Trophoblast cell (in vitro differentiated cells and primary cell): ENCODE data around the gene ACOT12.

ENCODE experiments used
- DNase-seq, 2 donors: peaks; one replicate each; pipeline ENCODE4 v3.0.0-alpha.2; 2016
- H2AFZ ChIP-seq: 2 replicates; pipeline ENCODE4 v1.6.1; 2013; ENCODE audit warnings: low read length, moderate library complexity, mild to moderate bottlenecking; ENCODE audit not compliant: insufficient read depth, poor library complexity
- H2AK5ac ChIP-seq: 2 replicates; pipeline ENCODE4 v1.6.1; 2013; ENCODE audit warnings: mild to moderate bottlenecking, low read length
- H2BK120ac ChIP-seq: 2 replicates; pipeline ENCODE4 v1.6.1; 2013; ENCODE audit warnings: low read length, mild to moderate bottlenecking, moderate library complexity; ENCODE audit not compliant: insufficient read depth, poor library complexity
- H2BK12ac ChIP-seq: 2 replicates; pipeline ENCODE4 v1.6.1; 2013; ENCODE audit warnings: mild to moderate bottlenecking, low read length, moderate library complexity
- H2BK5ac ChIP-seq: 2 replicates; pipeline ENCODE4 v1.6.1; 2013; ENCODE audit warnings: low read length, low read depth, moderate library complexity, mild to moderate bottlenecking; ENCODE audit not compliant: poor library complexity
- H3K14ac ChIP-seq: 2 replicates; pipeline ENCODE4 v1.6.1; 2013; ENCODE audit warnings: mild to moderate bottlenecking, low read length
- H3K18ac ChIP-seq: 2 replicates; pipeline ENCODE4 v1.6.1; 2013; ENCODE audit warnings: mild to moderate bottlenecking, low read length
- H3K23ac ChIP-seq: 2 replicates; pipeline ENCODE4 v1.6.1; 2013; ENCODE audit warnings: low read length
- H3K27ac ChIP-seq: 2 replicates; pipeline ENCODE4 v1.5.1; 2013; ENCODE audit warnings: low read depth, mild to moderate bottlenecking, inconsistent platforms, low read length, moderate library complexity
- H3K27me3 ChIP-seq: 2 replicates; pipeline ENCODE4 v1.6.1; 2013; ENCODE audit warnings: inconsistent platforms, mild to moderate bottlenecking, low read length, moderate library complexity; ENCODE audit not compliant: insufficient read depth
- H3K36me3 ChIP-seq, 2 experiments: 1 replicate in 1 of 2; 2 replicates in 1 of 2; pipeline ENCODE4 v1.6.1; 2013; ENCODE audit warnings: low read length in 2 of 2, mild to moderate bottlenecking in 2 of 2, moderate library complexity in 1 of 2; ENCODE audit not compliant: insufficient read depth in 2 of 2, control insufficient read depth in 1 of 2
- H3K4ac ChIP-seq: 2 replicates; pipeline ENCODE4 v1.6.1; 2013; ENCODE audit warnings: low read depth, mild to moderate bottlenecking, low read length, moderate library complexity
- H3K4me1 ChIP-seq, 2 experiments: 1 replicate in 1 of 2; 2 replicates in 1 of 2; pipeline ENCODE4 v1.6.1; 2013; ENCODE audit warnings: low read length in 2 of 2, mild to moderate bottlenecking in 2 of 2, moderate library complexity in 1 of 2; ENCODE audit not compliant: insufficient read depth in 2 of 2, control insufficient read depth in 1 of 2
- H3K4me2 ChIP-seq: 2 replicates; pipeline ENCODE4 v1.6.1; 2013; ENCODE audit warnings: inconsistent platforms, mild to moderate bottlenecking, low read length, moderate library complexity
- H3K4me3 ChIP-seq: 2 replicates; pipeline ENCODE4 v1.5.1; 2013; ENCODE audit warnings: mild to moderate bottlenecking, low read depth, low read length, inconsistent platforms
- H3K79me1 ChIP-seq: one replicate; pipeline ENCODE4 v1.6.1; 2013; ENCODE audit warnings: low read length
- H3K79me2 ChIP-seq: 2 replicates; pipeline ENCODE4 v1.6.1; 2013; ENCODE audit warnings: low read length, mild to moderate bottlenecking; ENCODE audit not compliant: control insufficient read depth, insufficient read depth, poor library complexity
- H3K9ac ChIP-seq: 2 replicates; pipeline ENCODE4 v1.6.1; 2013; ENCODE audit warnings: mild to moderate bottlenecking, low read length
- H3K9me3 ChIP-seq: 2 replicates; pipeline ENCODE4 v1.6.1; 2013; ENCODE audit warnings: low read depth, mild to moderate bottlenecking, control low read depth, inconsistent platforms, low read length; ENCODE audit not compliant: insufficient read depth
- H4K12ac ChIP-seq: 2 replicates; pipeline ENCODE4 v1.6.1; 2013; ENCODE audit warnings: low read depth, mild to moderate bottlenecking, low read length, moderate library complexity
- H4K8ac ChIP-seq: 2 replicates; pipeline ENCODE4 v1.6.1; 2013; ENCODE audit warnings: low read depth, mild to moderate bottlenecking, low read length, moderate library complexity
- H4K91ac ChIP-seq: one replicate; pipeline ENCODE4 v1.6.1; 2013; ENCODE audit warnings: low read depth, mild to moderate bottlenecking, low read length, moderate library complexity
- WGBS: extraction: QIAGEN DNeasy Blood & Tissue Kit; methylation state at CpG from one replicate; pipeline ENCODE4 v1.1.7; 2013; ENCODE audit warnings: missing lambda C conversion rate; ENCODE audit not compliant: insufficient read length, insufficient coverage; ENCODE audit errors: extremely low coverage; 5-methylcytosine and 5-hydroxymethylcytosine counted together

ACOT12 gene

DNA sequence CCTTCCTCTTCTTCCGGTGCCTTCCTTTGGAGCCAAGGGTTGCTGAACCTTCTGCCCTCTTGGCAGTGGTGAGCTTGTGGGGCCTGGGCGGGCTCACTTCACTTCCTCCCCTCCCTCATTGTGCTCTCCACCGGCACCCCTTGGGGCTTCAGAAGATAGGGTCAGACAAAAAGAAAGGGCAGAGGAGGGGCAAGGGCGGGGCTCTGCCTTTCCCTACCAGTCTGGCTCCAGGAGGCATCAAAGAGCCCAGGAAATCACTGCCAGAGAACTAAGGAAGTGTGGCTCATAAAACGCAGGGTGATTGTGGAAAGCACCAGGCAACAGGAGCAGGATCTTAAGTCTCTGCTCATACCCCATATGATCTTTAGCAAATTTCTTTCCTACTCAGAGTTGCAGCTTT lies 34.8 kb downstream of the ACOT12 start:
- Histone ChIP-seq H4K8ac (no peak overlapping the region), H3K27me3 (no peaks in the 10 kb centered on the region), H4K12ac (no peak overlapping the region), H3K23ac (no peak overlapping the region), H3K79me2 (no peaks in the 10 kb centered on the region), H4K91ac (no peak overlapping the region), H3K27ac (no peak overlapping the region), H2BK5ac (no peak overlapping the region), H3K9me3 (no peaks in the 10 kb centered on the region), H3K18ac (no peak overlapping the region), H3K4me2 (no peak overlapping the region), H2BK12ac (no peak overlapping the region), H3K4me3 (no peak overlapping the region), H2BK120ac (no peak overlapping the region), H3K4me1 (no peaks in the 10 kb centered on the region), H3K9ac (no peak overlapping the region), H2AFZ (no peak overlapping the region), H2AK5ac (no peak overlapping the region), H3K36me3 (no peaks in the 10 kb centered on the region), H3K79me1 (no peaks in the 10 kb centered on the region), H3K14ac (no peak overlapping the region), H3K4ac (no peak overlapping the region)
- WGBS = no CpG with 5 or more reads among the region's 5 CpGs
- no peak for DNase-seq

DNA sequence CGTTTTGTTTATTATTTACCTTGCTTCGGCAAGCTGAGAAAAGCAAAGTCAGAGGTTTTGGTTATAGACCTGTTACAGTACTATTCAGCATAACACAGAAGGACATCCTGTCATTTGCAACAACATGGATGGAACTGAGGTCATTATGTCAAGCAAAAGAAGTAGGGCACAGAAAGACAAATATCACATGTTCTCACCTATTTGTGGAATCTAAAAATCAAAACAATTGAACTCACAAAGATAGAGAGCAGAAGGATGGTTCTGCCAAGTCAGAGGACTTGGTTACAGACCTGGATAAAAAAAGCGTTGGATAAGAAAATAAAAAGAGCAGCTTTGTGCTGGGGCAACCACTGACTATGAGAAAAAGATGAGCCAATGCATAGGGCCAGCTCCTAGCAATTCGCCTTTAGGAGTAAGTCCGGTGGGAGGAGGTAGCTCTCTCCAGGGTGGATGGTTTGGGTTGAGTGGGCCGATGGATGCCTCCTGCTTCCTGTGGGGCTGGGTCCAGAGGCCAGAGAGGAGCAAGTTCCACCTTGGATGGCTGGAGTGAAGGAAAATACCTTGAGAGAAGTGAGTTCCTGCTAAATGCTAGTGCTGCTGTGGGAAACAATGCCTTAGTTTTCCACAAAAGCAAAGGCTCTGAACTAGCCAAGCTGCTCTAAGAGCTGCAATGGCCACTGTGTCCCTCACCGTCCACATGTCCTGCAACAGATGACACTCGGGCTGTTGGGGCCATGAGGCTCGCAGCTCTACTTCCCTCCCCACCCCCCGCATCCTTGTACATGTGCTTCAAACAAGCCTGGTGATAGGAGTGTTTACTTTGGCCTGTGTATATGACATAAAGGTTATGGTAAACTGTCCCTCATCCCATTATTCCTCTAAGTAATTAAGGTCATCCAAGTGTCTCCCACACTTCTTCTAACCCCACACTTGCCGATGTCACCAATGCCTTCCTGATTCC lies 38.4 kb downstream of the ACOT12 start:
- Histone ChIP-seq H2BK12ac (no peak overlapping the region), H3K27me3 (no peaks in the 10 kb centered on the region), H2BK5ac (no peak overlapping the region), H3K4me3 (no peak overlapping the region), H4K8ac (no peak overlapping the region), H3K14ac (no peak overlapping the region), H3K79me2 (no peaks in the 10 kb centered on the region), H2BK120ac (no peak overlapping the region), H4K12ac (no peak overlapping the region), H3K9me3 (no peaks in the 10 kb centered on the region), H3K79me1 (no peaks in the 10 kb centered on the region), H2AFZ (no peak overlapping the region), H3K36me3 (no peaks in the 10 kb centered on the region), H3K4me1 (no peaks in the 10 kb centered on the region), H3K18ac (no peak overlapping the region), H3K4ac (no peak overlapping the region), H4K91ac (no peak overlapping the region), H3K9ac (no peak overlapping the region), H3K27ac (no peak overlapping the region), H3K4me2 (no peak overlapping the region), H2AK5ac (no peak overlapping the region), H3K23ac (no peak overlapping the region)
- WGBS = no CpG with 5 or more reads among the region's 11 CpGs
- no peak for DNase-seq

DNA sequence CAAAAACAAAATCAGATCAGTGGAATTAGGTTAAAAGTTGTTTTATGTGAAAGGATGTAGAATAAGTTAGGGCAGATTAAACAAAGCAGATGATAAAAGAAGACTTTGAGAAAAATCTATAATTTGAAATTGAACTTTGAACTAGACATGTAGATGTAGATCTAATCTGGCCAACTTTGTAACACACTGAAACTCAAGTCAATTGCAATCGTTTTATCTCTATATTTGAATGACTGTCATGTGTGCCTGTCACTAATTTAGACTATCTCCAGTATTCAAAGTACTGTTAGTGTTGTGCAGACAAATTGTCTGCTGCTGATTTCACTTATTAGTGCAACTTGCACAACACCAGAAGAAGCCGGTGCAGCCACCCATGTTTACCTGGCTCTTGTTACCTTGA lies 39.8 kb downstream of the ACOT12 start:
- no peak overlapping the region for H2AK5ac ChIP-seq
- no peak overlapping the region for H4K12ac ChIP-seq
- no peak overlapping the region for H3K23ac ChIP-seq
- no peaks in the 10 kb centered on the region for H3K4me1 ChIP-seq
- H4K8ac ChIP-seq = no peak overlapping the region
- H3K9me3 ChIP-seq = no peaks in the 10 kb centered on the region
- H3K79me1 ChIP-seq = no peaks in the 10 kb centered on the region
- H3K36me3 ChIP-seq = no peaks in the 10 kb centered on the region
- no peak overlapping the region for H3K4ac ChIP-seq
- H2BK12ac ChIP-seq = no peak overlapping the region
- no peaks in the 10 kb centered on the region for H3K79me2 ChIP-seq
- no peak overlapping the region for H3K9ac ChIP-seq
- no peak overlapping the region for H4K91ac ChIP-seq
- no peak for DNase-seq
- H3K27ac ChIP-seq = no peak overlapping the region
- H2AFZ ChIP-seq = no peak overlapping the region
- no peak overlapping the region for H3K4me3 ChIP-seq
- no peak overlapping the region for H3K4me2 ChIP-seq
- H3K14ac ChIP-seq = no peak overlapping the region
- H3K18ac ChIP-seq = no peak overlapping the region
- H2BK5ac ChIP-seq = no peak overlapping the region
- H2BK120ac ChIP-seq = no peak overlapping the region
- H3K27me3 ChIP-seq = no peaks in the 10 kb centered on the region
- no CpG with 5 or more reads among the region's 2 CpGs for WGBS

DNA sequence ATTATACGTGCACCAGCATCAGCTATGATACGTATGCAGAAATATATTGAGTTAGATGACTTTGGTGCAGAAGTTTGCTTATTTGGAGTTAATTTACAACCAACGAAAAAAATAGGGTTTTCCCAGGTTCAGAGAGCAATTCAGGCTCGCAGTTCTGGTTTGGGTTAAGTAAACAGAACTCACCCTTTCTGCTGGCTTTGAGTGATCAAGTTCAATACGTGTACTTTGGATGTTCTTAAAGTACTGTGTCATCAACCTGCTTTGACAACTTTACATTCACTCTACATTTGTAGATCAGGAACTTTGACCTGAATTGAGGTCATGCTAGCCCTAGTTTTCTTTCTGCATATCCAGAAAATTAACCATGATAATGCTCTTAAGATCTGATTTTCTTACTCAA lies 40.7 kb downstream of the ACOT12 start:
- Histone ChIP-seq H3K4me2 (no peak overlapping the region), H3K4me3 (no peak overlapping the region), H3K23ac (no peak overlapping the region), H3K27ac (no peak overlapping the region), H3K79me2 (no peaks in the 10 kb centered on the region), H3K9ac (no peak overlapping the region), H4K8ac (no peak overlapping the region), H2AFZ (no peak overlapping the region), H2BK120ac (no peak overlapping the region), H3K36me3 (no peaks in the 10 kb centered on the region), H3K4ac (no peak overlapping the region), H3K14ac (no peak overlapping the region), H2AK5ac (no peak overlapping the region), H4K91ac (no peak overlapping the region), H2BK5ac (no peak overlapping the region), H3K9me3 (no peaks in the 10 kb centered on the region), H3K4me1 (no peaks in the 10 kb centered on the region), H4K12ac (no peak overlapping the region), H3K79me1 (no peaks in the 10 kb centered on the region), H3K18ac (no peak overlapping the region), H3K27me3 (no peaks in the 10 kb centered on the region), H2BK12ac (no peak overlapping the region)
- DNase-seq = no peak
- no CpG with 5 or more reads among the region's 5 CpGs for WGBS
